ENCODE results near the gene MARCHF10. TPM values are rescaled to one million over a fixed set of nuclear protein-coding genes. Genes with fewer than 3 reads are reported as not detected.

MARCHF10 gene
- total and polyA plus RNA-seq, 2 donors (not counting 1 experiment from before 2014, with no cell fraction given), result 0.17 TPM; not detected in 1

GRCh38 chr17:62664336-62665120 is 143.6 kb downstream of the MARCHF10 start:
- no peaks in the 10 kb centered on the region for H3K9me3 ChIP-seq (ENCODE audit: control insufficient read depth, insufficient read depth, low read depth, low read length)
- H3K27ac ChIP-seq (ENCODE audit: insufficient read depth, low read length), result no peak overlapping the region
- peaks cover 11% of the 10 kb centered on the region for H3K79me2 ChIP-seq (ENCODE audit: control insufficient read depth, insufficient read depth, low read length)
- no peaks in the 10 kb centered on the region for H4K20me1 ChIP-seq (ENCODE audit: control insufficient read depth, extremely low read depth, insufficient read depth, low read length)
- H3K9ac ChIP-seq (ENCODE audit: insufficient read depth, low read length), result no peak overlapping the region
- H3K4me2 ChIP-seq (ENCODE audit: extremely low read depth, insufficient read depth, low read length), result no peak overlapping the region
- DNase-seq (ENCODE audit: low read depth in 2 of 2), result no peak
- no peaks in the 10 kb centered on the region for H3K27me3 ChIP-seq (ENCODE audit: control insufficient read depth, insufficient read depth, low read length)
- no peak overlapping the region for H3K4me3 ChIP-seq (replicated peaks in 1 of 4; ENCODE audit: control extremely low read depth in 1 of 4, insufficient read depth in 1 of 4, low read depth in 3 of 4, low read length in 4 of 4)
- no peak overlapping the region for H2AFZ ChIP-seq (ENCODE audit: low read length)
- H3K4me1 ChIP-seq (ENCODE audit: control insufficient read depth, extremely low read depth, insufficient read depth, low read length), result peaks cover 5% of the 10 kb centered on the region
- TF ChIP-seq CTCF (conservative IDR thresholded peaks at IDR 0.05 in 1 of 2, IDR thresholded peaks at IDR 0.05 in 1 of 2; ENCODE audit: low read depth in 1 of 2, low read length in 2 of 2) (no peak), EZH2 (IDR thresholded peaks at IDR 0.05; ENCODE audit: low read length, missing control alignments) (no peak)
- peaks cover 17% of the 10 kb centered on the region for H3K36me3 ChIP-seq (ENCODE audit: control insufficient read depth, insufficient read depth, low read length)

GRCh38 chr17:62663304-62663703 is 144.8 kb downstream of the MARCHF10 start:
- Histone ChIP-seq H2AFZ (ENCODE audit: low read length) (no peak overlapping the region), H3K27me3 (ENCODE audit: control insufficient read depth, insufficient read depth, low read length) (no peaks in the 10 kb centered on the region), H3K4me2 (ENCODE audit: extremely low read depth, insufficient read depth, low read length) (no peak overlapping the region), H3K36me3 (ENCODE audit: control insufficient read depth, insufficient read depth, low read length) (peaks cover 15% of the 10 kb centered on the region), H3K4me3 (replicated peaks in 1 of 4; ENCODE audit: control extremely low read depth in 1 of 4, insufficient read depth in 1 of 4, low read depth in 3 of 4, low read length in 4 of 4) (no peak overlapping the region), H3K79me2 (ENCODE audit: control insufficient read depth, insufficient read depth, low read length) (peaks cover 16% of the 10 kb centered on the region), H3K4me1 (ENCODE audit: control insufficient read depth, extremely low read depth, insufficient read depth, low read length) (peaks cover 5% of the 10 kb centered on the region), H3K27ac (ENCODE audit: insufficient read depth, low read length) (no peak overlapping the region), H4K20me1 (ENCODE audit: control insufficient read depth, extremely low read depth, insufficient read depth, low read length) (no peaks in the 10 kb centered on the region), H3K9ac (ENCODE audit: insufficient read depth, low read length) (no peak overlapping the region), H3K9me3 (ENCODE audit: control insufficient read depth, insufficient read depth, low read depth, low read length) (no peaks in the 10 kb centered on the region)
- TF ChIP-seq CTCF (conservative IDR thresholded peaks at IDR 0.05 in 1 of 2, IDR thresholded peaks at IDR 0.05 in 1 of 2; ENCODE audit: low read depth in 1 of 2, low read length in 2 of 2), result no peak
- TF ChIP-seq EZH2 (IDR thresholded peaks at IDR 0.05; ENCODE audit: low read length, missing control alignments), result no peak
- peak in 1 of 2 donors; percentile 45 for DNase-seq (ENCODE audit: low read depth in 2 of 2)

GRCh38 chr17:62662855-62663254 is 145.3 kb downstream of the MARCHF10 start:
- no peaks in the 10 kb centered on the region for H3K9me3 ChIP-seq (ENCODE audit: control insufficient read depth, insufficient read depth, low read depth, low read length)
- no peak overlapping the region for H2AFZ ChIP-seq (ENCODE audit: low read length)
- H3K4me3 ChIP-seq (replicated peaks in 1 of 4; ENCODE audit: control extremely low read depth in 1 of 4, insufficient read depth in 1 of 4, low read depth in 3 of 4, low read length in 4 of 4), result no peak overlapping the region
- peaks cover 16% of the 10 kb centered on the region for H3K79me2 ChIP-seq (ENCODE audit: control insufficient read depth, insufficient read depth, low read length)
- H3K27ac ChIP-seq (ENCODE audit: insufficient read depth, low read length), result no peak overlapping the region
- peaks cover 16% of the 10 kb centered on the region for H3K36me3 ChIP-seq (ENCODE audit: control insufficient read depth, insufficient read depth, low read length)
- no peaks in the 10 kb centered on the region for H3K27me3 ChIP-seq (ENCODE audit: control insufficient read depth, insufficient read depth, low read length)
- peaks cover 5% of the 10 kb centered on the region for H3K4me1 ChIP-seq (ENCODE audit: control insufficient read depth, extremely low read depth, insufficient read depth, low read length)
- no peaks in the 10 kb centered on the region for H4K20me1 ChIP-seq (ENCODE audit: control insufficient read depth, extremely low read depth, insufficient read depth, low read length)
- H3K4me2 ChIP-seq (ENCODE audit: extremely low read depth, insufficient read depth, low read length), result no peak overlapping the region
- DNase-seq (ENCODE audit: low read depth in 2 of 2), result peak in 1 of 2 donors; percentile 42
- TF ChIP-seq CTCF (conservative IDR thresholded peaks at IDR 0.05 in 1 of 2, IDR thresholded peaks at IDR 0.05 in 1 of 2; ENCODE audit: low read depth in 1 of 2, low read length in 2 of 2) (no peak), EZH2 (IDR thresholded peaks at IDR 0.05; ENCODE audit: low read length, missing control alignments) (no peak)
- no peak overlapping the region for H3K9ac ChIP-seq (ENCODE audit: insufficient read depth, low read length)

Measured in fibroblast of lung (primary cell).